Ishikawa (cell line): ENCODE results near the gene CTSD.

Experiments used
- CEBPB ChIP-seq: IDR thresholded peaks from 2 replicates; pipeline ENCODE4 v1.6.1; 2012
- CREB1 ChIP-seq: IDR thresholded peaks from 2 replicates; pipeline ENCODE4 v1.6.1; 2012; ENCODE audit warnings: low read depth
- EGR1 ChIP-seq: IDR thresholded peaks from 2 replicates; pipeline ENCODE4 v1.6.1; 2012
- EP300 ChIP-seq: IDR thresholded peaks from 2 replicates; pipeline ENCODE4 v1.6.1; 2012; ENCODE audit warnings: borderline replicate concordance
- FOXM1 ChIP-seq: IDR thresholded peaks from 2 replicates; pipeline ENCODE4 v1.6.1; 2012; ENCODE audit warnings: low read depth, borderline replicate concordance
- NFIC ChIP-seq: IDR thresholded peaks from 2 replicates; pipeline ENCODE4 v1.6.1; 2012
- RAD21 ChIP-seq: IDR thresholded peaks from 2 replicates; pipeline ENCODE4 v1.6.1; 2012; ENCODE audit warnings: low read depth
- REST ChIP-seq: IDR thresholded peaks from 2 replicates; pipeline ENCODE4 v1.6.1; 2012; ENCODE audit warnings: low read depth, mild to moderate bottlenecking
- TAF1 ChIP-seq: IDR thresholded peaks from 2 replicates; pipeline ENCODE4 v1.6.1; 2012; ENCODE audit warnings: low read depth, mild to moderate bottlenecking
- TCF12 ChIP-seq: IDR thresholded peaks from 2 replicates; pipeline ENCODE4 v1.6.1; 2012; ENCODE audit warnings: low read depth
- TEAD4 ChIP-seq: IDR thresholded peaks from 2 replicates; pipeline ENCODE4 v1.6.1; 2012
- YY1 ChIP-seq: IDR thresholded peaks from 2 replicates; pipeline ENCODE4 v1.6.1; 2012; ENCODE audit warnings: low read depth
- ZBTB7A ChIP-seq: IDR thresholded peaks from 2 replicates; pipeline ENCODE4 v1.6.1; 2012; ENCODE audit warnings: low read depth
- TF ChIP-seq, protein P1 (sequence below): IDR thresholded peaks from 2 replicates; pipeline ENCODE4 v1.6.1; 2012
- TF ChIP-seq, protein P2 (sequence below): IDR thresholded peaks from 2 replicates; pipeline ENCODE4 v1.6.1; 2012

Gene CTSD

DNA sequence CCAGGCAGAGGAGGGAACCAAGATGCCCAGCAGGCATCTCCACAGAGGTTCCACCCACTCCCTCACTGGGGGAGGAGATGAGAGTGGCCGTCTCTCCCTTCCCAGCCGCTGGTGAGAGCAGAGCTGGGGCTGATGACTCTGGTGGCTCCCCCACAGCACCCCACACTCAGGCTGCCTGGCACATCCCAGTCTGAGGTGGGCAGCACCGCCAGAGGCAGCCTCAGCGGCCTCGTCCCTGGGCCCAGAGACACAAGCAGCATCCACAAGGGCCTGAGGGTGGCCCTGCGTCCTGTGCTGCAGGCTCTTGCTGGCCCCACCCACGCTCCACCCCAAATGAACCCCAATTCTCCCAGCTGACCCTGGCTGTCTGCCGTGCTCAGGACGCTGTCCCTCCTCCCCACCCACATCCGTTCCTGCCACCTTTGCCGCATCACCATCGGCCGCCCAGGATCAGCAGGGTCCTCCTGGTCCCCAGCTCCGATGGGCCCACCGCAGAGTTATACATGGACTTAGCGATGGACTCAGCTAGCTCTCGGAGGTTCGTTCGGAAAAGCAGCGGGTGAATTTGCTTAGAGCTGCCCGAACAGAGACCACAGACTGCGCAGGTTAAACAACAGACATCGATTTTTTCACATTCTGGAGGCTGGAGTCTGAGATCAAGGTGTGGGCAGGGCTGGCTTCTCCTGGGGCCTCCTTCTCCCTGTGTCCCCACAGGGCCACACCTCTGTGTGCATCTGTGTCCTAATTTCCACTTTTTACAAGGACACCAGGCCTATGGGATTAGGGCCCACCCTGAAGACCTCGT, 20.2 kb upstream of the CTSD start:
- TF ChIP-seq FOXM1: no peak
- no peak for TF ChIP-seq YY1
- no peak for TF ChIP-seq NFIC
- TF ChIP-seq RAD21: no peak
- TF ChIP-seq CREB1: no peak
- TF ChIP-seq, protein P1, sequence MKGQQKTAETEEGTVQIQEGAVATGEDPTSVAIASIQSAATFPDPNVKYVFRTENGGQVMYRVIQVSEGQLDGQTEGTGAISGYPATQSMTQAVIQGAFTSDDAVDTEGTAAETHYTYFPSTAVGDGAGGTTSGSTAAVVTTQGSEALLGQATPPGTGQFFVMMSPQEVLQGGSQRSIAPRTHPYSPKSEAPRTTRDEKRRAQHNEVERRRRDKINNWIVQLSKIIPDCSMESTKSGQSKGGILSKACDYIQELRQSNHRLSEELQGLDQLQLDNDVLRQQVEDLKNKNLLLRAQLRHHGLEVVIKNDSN: no peak
- TF ChIP-seq, protein P2, sequence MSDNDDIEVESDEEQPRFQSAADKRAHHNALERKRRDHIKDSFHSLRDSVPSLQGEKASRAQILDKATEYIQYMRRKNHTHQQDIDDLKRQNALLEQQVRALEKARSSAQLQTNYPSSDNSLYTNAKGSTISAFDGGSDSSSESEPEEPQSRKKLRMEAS: no peak
- no peak for TF ChIP-seq CEBPB
- TF ChIP-seq EGR1: no peak
- TF ChIP-seq REST: no peak
- no peak for TF ChIP-seq TAF1
- no peak for TF ChIP-seq TCF12
- TF ChIP-seq TEAD4: no peak
- TF ChIP-seq ZBTB7A: no peak
- TF ChIP-seq EP300: no peak

DNA sequence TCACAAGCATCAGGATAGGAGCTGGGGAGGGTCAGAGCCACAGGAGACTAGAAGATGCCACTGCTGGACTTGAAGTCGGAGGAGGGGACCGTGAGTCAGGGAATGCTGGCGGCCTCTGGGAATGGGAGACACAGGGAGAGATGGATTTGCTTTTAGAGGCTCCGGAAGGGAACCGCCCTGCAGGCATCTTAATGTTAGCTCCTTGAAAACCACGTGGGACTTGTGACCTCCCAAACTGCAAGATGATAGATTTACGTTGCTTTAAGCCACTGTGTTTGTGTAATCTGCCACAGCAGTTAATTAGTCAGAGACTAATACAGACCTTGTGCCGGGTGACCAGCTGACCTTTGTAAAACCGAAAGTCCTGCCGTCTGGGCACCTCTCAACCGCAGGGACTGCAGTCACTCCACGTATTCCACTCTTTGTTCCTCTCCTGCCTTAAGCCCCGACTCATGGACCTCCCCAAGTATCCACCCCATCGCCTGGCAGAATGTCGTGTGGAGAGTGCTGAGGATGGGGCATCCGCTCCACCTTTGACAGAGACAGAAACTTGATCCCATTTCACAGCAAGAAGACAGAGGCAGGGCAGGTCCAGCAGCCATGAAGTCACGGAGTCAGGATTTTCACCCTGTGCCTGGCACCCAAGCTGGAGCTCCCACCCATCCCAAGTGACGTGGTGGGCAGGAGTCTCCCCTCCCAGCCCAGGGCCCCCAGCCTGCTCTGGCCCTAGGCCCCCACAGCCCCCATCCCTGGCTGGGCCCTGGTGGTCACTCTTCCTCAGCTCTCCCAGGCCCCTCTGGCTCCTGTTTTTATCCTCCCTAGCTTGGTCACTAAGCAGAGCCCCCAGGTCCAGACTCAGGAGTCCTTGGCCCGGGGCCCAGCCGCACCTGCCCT, 19.4 kb upstream of the CTSD start:
- TF ChIP-seq, protein P2: no peak
- no peak for TF ChIP-seq TAF1
- no peak for TF ChIP-seq YY1
- TF ChIP-seq NFIC: no peak

DNA sequence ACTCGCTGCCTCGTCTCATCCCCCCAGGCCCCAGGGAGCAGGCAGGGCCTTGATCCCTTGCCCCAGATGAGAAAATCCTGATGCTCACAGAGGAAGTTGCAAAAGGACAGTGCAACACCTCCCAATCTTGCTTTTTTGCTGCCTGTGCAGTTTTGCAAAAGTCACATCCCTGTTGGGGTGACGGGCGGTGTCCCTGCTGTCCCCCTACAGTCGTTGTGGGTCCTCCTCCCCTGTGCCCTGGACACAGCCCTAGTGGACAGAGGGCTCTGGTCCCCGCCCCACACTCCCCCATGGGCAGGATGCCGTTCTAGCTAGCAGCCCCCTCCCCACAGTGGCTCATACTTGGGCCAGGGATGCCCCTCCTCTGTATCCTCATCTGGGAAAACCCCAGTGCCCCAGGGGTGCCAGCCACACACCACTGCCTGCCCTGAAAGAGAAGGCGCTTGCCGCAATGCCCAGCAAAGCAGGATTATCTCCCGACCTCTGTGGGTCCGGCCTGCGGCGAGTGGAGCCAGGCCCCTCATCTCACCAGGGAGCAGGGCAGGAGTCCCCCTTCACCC, 18.4 kb upstream of the CTSD start:
- no peak for TF ChIP-seq TAF1
- no peak for TF ChIP-seq CREB1
- TF ChIP-seq, protein P2: no peak
- no peak for TF ChIP-seq CEBPB
- no peak for TF ChIP-seq TEAD4
- no peak for TF ChIP-seq YY1
- no peak for TF ChIP-seq EP300
- no peak for TF ChIP-seq FOXM1
- no peak for TF ChIP-seq ZBTB7A
- TF ChIP-seq, protein P1: no peak
- TF ChIP-seq TCF12: no peak
- TF ChIP-seq NFIC: no peak
- no peak for TF ChIP-seq RAD21
- TF ChIP-seq REST: no peak
- no peak for TF ChIP-seq EGR1

DNA sequence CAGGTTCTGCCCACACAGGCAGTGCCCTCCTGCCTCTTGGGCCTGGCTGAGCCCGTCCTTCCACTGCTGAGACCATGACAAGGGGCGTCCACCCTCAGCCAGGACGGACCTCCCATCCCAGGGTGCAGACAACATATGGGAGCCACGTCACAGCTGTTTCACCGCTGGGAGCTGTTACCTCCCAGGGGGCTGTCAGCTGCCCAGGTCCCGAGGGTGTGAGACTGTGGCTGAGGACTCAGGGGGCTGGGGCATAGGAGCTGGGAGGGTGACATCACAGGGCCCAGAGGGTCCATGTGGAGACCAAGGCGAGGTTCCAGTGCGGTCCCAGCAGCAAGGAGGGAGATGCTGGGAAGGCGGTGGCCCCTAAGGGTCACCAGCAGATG, 17.9 kb upstream of the CTSD start:
- TF ChIP-seq, protein P2: no peak
- TF ChIP-seq TCF12: no peak
- TF ChIP-seq CREB1: no peak
- TF ChIP-seq RAD21: no peak
- no peak for TF ChIP-seq FOXM1
- TF ChIP-seq CEBPB: no peak
- TF ChIP-seq, protein P1: no peak
